GM20000 (cell line): ENCODE data around the gene APOL2.
A peak's percentile ranks its signal among the peaks of the same experiment; 100 is the strongest.

Experiments
- DNase-seq: peaks from one replicate; pipeline ENCODE4 v3.0.0; 2012; ENCODE audit warnings: low spot score
- TF ChIP-seq, protein P1 (sequence below): IDR thresholded peaks from 2 replicates; pipeline ENCODE4 v1.5.1; 2012; ENCODE audit warnings: mild to moderate bottlenecking, control low read depth; ENCODE audit errors: extremely low read depth, missing control alignments

APOL2 gene

DNA sequence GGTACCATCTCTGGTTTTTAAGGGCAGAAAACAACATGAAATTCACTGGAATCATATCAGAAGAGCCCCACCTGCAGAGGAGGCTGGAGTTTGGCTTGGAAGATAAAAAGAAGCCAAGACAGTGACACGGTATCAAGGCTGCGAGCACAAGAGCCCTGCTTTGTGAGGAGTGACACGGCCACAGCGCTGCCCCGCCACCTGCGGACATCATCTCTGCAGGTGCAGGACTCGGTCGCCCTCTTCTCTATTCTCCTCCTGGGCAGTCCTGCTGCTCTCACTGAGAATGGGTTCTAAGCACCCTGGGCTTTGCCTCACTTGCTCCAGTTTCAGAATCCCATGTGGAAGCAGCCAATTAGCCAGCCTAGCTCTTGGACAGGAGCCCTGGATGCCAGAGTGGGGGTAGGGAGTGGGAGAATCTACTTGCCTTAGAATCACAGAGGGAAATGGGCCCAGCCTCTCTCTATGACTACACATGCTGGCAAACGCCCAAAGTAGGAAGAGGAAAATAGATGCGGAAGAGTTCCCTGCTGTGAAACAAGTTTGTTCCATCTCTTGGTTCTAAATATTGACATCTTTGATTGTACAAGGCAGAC, 54.8 kb downstream of the APOL2 start:
- TF ChIP-seq, protein P1, sequence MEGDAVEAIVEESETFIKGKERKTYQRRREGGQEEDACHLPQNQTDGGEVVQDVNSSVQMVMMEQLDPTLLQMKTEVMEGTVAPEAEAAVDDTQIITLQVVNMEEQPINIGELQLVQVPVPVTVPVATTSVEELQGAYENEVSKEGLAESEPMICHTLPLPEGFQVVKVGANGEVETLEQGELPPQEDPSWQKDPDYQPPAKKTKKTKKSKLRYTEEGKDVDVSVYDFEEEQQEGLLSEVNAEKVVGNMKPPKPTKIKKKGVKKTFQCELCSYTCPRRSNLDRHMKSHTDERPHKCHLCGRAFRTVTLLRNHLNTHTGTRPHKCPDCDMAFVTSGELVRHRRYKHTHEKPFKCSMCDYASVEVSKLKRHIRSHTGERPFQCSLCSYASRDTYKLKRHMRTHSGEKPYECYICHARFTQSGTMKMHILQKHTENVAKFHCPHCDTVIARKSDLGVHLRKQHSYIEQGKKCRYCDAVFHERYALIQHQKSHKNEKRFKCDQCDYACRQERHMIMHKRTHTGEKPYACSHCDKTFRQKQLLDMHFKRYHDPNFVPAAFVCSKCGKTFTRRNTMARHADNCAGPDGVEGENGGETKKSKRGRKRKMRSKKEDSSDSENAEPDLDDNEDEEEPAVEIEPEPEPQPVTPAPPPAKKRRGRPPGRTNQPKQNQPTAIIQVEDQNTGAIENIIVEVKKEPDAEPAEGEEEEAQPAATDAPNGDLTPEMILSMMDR: no peak
- no peak for DNase-seq

DNA sequence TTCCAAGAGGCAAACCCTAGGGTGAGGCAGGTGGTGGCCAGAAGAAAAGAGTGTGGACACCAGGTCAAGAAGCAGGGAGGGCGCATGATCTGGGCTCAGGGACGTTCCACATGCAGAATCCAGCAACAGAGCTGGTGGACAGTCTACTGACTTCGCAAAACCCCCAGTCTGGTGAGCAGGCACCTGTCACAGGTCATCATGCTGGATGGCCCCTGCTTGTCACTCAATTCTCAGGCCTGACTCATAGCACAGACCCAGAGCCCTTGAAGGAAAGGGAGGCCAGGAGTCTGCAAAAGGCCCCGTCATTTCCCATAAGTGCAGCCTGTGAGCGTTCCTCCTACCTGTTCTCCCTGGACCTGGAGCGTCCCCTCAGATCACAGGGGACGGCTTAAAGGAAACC, 55.9 kb downstream of the APOL2 start:
- TF ChIP-seq, protein P1: no peak
- no peak for DNase-seq

DNA sequence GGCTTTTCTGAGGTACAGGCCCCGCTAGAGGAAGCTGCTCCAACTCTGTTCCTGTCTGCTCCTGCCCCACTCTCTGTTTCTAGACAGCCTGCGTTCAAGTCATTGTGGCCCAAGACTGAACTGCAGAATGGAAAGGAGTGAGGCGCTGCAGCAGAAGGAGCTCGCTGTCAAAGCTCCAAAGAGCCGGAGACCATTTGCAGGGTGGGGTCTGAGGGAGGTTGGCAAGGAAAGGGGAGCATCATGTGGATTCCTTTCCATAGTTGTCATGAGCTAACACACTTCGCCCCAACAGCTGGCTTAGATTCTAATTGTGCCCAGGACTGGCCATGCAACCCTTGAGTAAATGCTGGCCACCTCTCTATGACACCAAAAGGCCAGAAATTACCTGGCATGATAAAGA, 56.5 kb downstream of the APOL2 start:
- DNase-seq: no peak
- TF ChIP-seq, protein P1: no peak

DNA sequence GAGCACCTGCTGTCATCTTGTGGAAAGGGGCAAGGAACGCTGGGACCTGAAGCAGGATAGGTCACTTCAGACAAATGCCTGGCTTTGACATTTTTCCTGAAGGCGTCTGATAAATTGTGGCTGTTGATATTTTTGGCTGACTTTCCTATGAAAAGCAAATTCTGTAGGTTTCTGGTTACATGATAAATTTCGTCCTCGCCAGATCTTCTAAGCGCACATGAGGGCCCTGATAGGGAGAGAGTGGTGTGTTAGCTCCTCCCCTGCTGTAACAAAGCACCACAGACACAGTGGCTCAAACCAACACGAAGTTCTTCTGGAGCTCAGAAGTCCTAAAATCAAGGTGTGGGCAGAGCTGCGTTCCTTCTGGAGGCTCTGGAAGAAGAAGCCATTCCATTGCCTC, 57.3 kb downstream of the APOL2 start:
- TF ChIP-seq, protein P1: no peak
- no peak for DNase-seq

DNA sequence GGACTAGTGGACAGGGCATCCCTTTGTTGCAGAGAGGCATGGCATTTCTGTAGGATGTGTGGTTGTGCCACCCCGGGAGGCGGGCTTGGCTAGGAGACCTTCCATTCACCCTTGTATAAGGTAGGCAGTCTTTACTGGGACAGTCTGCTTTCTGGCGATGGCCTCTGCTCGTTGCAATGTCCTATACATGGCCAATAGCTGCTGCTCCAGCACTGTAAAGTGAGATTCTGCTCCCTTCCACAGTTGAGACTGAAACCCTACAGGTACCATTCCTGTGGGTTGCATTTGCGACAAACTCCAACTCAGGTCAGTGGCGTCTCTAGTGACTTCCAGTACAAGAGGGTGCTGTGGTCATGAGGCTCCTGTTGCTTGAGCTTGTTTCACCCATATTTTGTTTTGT, 58.4 kb downstream of the APOL2 start:
- TF ChIP-seq, protein P1: no peak
- DNase-seq: no peak

DNA sequence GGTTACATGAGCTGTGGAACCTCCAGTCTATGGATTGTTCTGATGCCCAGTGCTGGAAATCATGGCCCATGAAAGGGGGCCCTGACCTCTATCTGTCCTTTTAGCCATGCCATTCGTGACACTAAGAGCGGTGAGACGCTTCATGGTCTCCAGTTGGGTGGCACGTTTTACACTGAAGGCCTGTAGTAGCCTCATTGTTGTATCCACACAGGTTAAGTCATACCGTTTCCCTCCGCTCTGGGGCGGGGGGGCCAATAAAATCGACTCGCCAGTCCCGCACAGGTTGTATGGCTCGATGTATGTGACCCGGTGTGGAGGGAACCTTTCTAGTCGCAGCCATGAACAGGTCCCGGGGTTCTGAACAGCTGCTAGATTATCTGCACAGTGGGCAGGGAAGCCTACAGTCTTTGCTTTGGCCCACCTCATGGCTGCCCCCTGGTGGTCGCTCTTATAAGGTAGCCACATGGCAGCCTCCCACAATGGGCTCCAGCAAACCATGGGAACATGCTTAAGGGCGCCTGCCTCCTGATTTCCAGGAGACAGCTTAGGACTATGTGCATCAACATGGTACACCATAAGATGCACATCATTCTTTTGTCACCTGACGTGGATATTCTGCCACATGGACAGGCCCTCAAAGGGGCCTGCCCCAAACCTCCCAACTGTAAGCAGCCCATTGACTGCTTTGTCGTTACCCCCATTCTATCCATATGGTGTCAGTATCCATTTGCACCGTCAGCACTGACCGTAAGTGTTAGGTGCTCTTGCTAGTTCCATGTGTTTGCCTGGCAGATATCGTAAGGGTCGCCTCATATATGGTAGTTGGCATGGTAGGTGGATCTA, 59.1 kb downstream of the APOL2 start:
- DNase-seq: peak; percentile 83
- TF ChIP-seq, protein P1: peak; percentile 72

DNA sequence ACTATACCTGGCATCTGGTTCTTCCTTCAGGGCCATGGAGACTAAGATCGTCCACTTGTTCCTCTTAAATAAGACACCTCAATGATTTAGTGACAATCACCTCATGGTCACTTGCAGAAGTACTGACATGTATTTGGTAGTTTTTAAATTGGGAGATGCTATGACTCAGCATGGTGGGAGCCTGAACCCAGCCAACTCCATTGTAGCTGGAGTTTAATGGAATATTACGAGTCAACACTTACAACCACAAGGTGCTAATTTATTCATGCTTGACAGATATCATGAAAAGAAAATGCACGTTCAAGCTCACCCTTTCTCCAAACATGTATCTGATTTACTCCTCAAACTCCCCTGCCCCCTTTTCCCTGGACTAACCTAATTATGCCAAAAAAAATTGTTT, 62.2 kb downstream of the APOL2 start:
- TF ChIP-seq, protein P1: no peak
- DNase-seq: no peak
